ACC112 (cell line): Measurements from ENCODE around the gene NCDN.
A peak's percentile ranks its signal among the peaks of the same experiment; 100 is the strongest.

Experiments used
- H2AFZ ChIP-seq: fragments of 200-600 bp; sonication (generic); one replicate; pipeline ENCODE4 v1.6.0; 2017; ENCODE audit warnings: antibody characterized with exemption, low read length; ENCODE audit not compliant: unreplicated experiment
- H3K27ac ChIP-seq: fragments of 200-600 bp; sonication (generic); 2 replicates; pipeline ENCODE4 v1.5.1; 2014; ENCODE audit warnings: low read depth, mild to moderate bottlenecking, antibody characterized with exemption, low read length, moderate library complexity
- H3K27me3 ChIP-seq: fragments of 200-600 bp; sonication (generic); 2 replicates; pipeline ENCODE4 v1.6.1; 2014; ENCODE audit warnings: mild to moderate bottlenecking, antibody characterized with exemption, low read length, moderate library complexity, mixed read lengths; ENCODE audit not compliant: insufficient read depth
- H3K36me3 ChIP-seq: fragments of 200-600 bp; sonication (generic); 2 replicates; pipeline ENCODE4 v1.6.1; 2016; ENCODE audit warnings: mild to moderate bottlenecking, antibody characterized with exemption, low read length, moderate library complexity, mixed read lengths; ENCODE audit not compliant: insufficient read depth
- H3K4me1 ChIP-seq: fragments of 200-600 bp; sonication (generic); one replicate; pipeline ENCODE4 v1.6.1; 2016; ENCODE audit warnings: low read length, mixed read lengths; ENCODE audit not compliant: insufficient read depth, unreplicated experiment, control insufficient read depth
- H3K4me3 ChIP-seq: fragments of 200-600 bp; sonication (generic); 2 replicates; pipeline ENCODE4 v1.5.1; 2014; ENCODE audit warnings: mild to moderate bottlenecking, low read depth, low read length
- H3K79me2 ChIP-seq: fragments of 200-600 bp; sonication (generic); one replicate; pipeline ENCODE4 v1.6.0; 2016; ENCODE audit warnings: low read length; ENCODE audit not compliant: control insufficient read depth, unreplicated experiment, insufficient read depth

Gene NCDN

DNA sequence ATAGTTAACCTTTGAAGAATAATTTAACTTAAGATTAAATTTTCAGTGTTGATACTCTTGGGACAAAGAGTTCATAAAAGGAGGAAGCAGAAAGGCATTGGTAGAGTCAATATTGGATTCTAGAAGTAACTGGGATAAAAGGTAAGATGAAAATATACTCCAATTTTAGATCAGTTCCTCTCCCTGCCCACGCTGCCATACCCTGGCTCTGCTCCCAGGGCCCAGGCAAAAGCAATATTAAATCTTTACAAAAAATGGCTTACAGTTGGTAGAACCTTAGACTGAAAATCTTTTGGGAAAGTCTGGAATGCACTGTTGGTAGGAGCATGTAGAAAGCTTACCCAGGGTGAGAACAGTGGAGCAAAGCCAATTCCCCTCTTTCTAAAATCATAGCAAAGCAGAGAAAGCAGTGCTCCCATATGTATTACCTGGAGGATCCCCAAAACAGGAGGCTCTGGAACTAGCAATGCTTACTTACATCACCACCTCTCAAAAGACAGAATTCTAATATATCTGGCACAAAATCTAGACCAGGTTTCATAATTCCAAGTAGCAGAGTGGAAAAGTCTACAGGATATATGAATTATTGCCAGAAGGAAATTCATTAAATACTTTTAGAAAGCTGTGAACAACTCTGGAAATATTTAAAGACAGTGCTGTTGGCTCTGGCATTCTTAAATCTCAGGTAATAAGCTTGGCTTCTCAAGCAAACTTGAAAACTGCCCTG, 24.9 kb upstream of the NCDN start:
- Histone ChIP-seq H3K4me1 (peaks cover 1% of the 10 kb centered on the region), H3K4me3 (no peak overlapping the region), H3K27ac (no peak overlapping the region), H3K36me3 (peaks cover 35% of the 10 kb centered on the region), H2AFZ (no peak overlapping the region), H3K79me2 (peaks cover 9% of the 10 kb centered on the region), H3K27me3 (no peaks in the 10 kb centered on the region)

DNA sequence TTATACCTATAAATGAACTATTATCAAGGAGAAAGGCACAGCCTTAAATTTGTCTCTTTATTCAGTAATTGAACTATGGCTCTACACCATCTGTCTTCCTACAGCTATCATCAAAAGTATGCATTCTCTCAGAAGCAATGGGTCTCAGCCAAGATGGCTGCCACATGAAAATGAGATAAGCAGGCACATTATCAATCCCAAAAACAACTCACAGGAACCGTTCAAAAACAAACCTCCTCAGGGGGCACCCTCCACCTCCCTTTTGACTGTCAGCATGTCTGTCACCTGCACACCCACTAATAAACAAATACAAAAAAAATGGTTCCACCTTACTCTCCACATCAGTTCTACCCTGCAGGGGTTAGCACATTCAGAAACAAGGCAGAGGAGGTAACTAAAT, 24.0 kb upstream of the NCDN start:
- H3K36me3 ChIP-seq = peaks cover 35% of the 10 kb centered on the region
- H2AFZ ChIP-seq = no peak overlapping the region
- H3K4me1 ChIP-seq = peaks cover 9% of the 10 kb centered on the region
- H3K27ac ChIP-seq = no peak overlapping the region
- H3K79me2 ChIP-seq = peaks cover 9% of the 10 kb centered on the region
- no peaks in the 10 kb centered on the region for H3K27me3 ChIP-seq
- no peak overlapping the region for H3K4me3 ChIP-seq

DNA sequence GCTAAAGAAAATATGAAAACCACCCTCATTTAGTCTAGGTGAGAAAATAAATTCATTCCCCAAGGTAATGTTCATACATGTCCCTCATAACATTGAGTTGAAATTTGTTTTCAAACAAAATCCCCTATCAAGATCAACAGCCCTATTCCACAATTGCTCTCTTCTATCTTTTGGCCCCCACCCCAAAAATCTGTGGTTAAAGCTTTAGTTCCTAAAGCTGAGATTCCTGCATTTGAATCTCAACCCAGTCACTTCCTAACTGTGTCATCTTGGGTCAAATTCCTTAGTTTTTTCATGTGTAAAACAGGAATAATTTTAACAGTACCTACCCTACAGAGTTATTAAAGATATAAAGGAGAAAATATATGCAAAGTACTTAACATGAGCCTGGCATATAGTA, 22.4 kb upstream of the NCDN start:
- peaks cover 27% of the 10 kb centered on the region for H3K36me3 ChIP-seq
- H3K27ac ChIP-seq = no peak overlapping the region
- H2AFZ ChIP-seq = no peak overlapping the region
- peaks cover 25% of the 10 kb centered on the region for H3K4me1 ChIP-seq
- peaks cover 13% of the 10 kb centered on the region for H3K79me2 ChIP-seq
- no peak overlapping the region for H3K4me3 ChIP-seq
- no peaks in the 10 kb centered on the region for H3K27me3 ChIP-seq

DNA sequence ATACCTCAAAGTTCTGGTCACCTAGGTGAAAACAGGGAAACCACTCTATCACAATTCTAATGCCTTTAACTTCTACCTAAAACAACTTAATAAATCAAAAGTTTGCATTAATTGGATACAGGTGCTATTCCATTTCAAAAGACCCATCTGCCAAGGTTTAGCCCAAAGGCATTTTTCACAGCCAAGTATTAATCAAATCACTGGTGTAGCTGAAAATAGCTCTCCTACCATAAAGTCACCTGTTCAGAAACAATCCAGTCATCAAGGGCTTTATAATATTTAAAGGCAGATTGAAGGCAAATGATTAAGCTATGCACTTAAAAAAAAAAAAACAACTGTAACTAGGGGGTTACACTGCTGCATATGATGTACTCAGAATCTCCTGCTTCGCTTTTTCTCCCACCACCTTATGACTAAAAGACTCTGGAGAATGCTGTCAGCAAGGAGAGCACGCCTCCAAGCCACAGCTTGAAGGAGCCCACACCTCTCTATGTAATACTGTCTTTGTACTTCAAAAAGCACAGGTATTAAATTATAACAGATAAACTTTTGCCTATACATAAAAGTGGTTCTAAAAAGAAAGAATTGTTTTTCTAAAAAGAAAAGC, 20.9 kb upstream of the NCDN start:
- H3K79me2 ChIP-seq = peaks cover 15% of the 10 kb centered on the region
- no peak overlapping the region for H3K4me3 ChIP-seq
- H3K27ac ChIP-seq = no peak overlapping the region
- no peaks in the 10 kb centered on the region for H3K27me3 ChIP-seq
- peaks cover 31% of the 10 kb centered on the region for H3K4me1 ChIP-seq
- H3K36me3 ChIP-seq = peaks cover 15% of the 10 kb centered on the region; the same call in 1 of the 2 replicates
- H2AFZ ChIP-seq = no peak overlapping the region

DNA sequence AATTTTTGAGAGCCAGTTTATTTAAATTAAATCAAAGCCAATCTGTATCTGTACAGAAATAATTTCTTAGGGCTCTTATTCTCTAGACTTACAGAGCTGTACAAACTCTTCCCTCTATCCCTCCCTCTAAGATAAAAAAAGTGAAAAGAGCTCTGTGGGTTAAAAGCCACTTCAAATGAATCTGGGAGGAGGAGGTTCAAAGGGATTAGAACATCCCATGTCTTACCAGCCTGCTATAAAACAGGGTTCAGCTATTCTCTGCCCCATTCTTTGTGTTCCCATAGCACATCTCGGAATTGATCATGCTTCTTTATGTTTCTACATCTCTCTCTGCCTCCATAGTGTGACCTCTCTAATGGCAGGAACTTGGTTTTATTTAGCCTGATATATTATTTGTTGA, 19.8 kb upstream of the NCDN start:
- no peak overlapping the region for H3K27ac ChIP-seq
- no peak overlapping the region for H2AFZ ChIP-seq
- H3K4me3 ChIP-seq = no peak overlapping the region
- H3K79me2 ChIP-seq = peaks cover 24% of the 10 kb centered on the region
- no peaks in the 10 kb centered on the region for H3K27me3 ChIP-seq
- H3K36me3 ChIP-seq = peaks cover 8% of the 10 kb centered on the region
- peaks cover 31% of the 10 kb centered on the region for H3K4me1 ChIP-seq

DNA sequence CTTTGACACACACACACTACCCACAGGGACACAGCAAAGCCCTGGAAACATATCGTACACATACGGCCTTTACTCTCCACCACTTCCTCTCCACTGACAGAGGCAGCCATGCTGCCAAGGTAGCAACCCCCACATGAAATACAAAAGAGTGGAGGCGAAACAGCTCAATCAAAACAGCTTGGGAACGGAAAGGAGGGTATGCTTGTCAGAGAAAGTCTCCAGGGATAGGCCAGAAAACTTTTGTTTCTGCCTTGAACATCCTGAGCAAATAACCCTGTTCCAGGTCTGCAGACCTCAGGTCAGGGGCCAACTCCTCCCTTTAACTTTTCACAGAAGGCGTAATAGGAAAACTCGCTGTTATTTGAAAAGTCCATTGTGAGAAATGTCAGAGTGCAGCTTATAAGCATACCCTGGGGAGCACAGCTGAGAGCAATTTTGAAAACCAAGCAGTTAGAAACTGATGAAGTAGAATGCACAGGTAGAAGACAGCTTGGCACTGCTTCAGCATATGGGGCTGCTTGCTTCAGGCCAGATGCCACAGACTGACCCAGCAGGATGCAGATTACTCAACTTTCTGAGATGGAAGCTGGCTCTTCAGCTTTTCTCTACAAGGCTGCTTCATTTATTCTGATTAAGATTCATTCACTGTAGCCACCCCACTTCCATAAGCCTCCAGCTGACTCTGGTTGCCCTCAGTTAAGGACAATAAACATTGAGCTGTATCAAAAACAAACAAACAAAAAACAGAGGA, 18.4 kb upstream of the NCDN start:
- H3K79me2 ChIP-seq = peaks cover 29% of the 10 kb centered on the region
- peak overlapping the region; percentile 47 for H3K4me3 ChIP-seq
- no peaks in the 10 kb centered on the region for H3K27me3 ChIP-seq
- H3K27ac ChIP-seq = peak overlapping the region; percentile 73
- H2AFZ ChIP-seq = no peak overlapping the region
- H3K36me3 ChIP-seq = peaks cover 4% of the 10 kb centered on the region; the same call in 1 of the 2 replicates
- H3K4me1 ChIP-seq = peaks cover 31% of the 10 kb centered on the region

DNA sequence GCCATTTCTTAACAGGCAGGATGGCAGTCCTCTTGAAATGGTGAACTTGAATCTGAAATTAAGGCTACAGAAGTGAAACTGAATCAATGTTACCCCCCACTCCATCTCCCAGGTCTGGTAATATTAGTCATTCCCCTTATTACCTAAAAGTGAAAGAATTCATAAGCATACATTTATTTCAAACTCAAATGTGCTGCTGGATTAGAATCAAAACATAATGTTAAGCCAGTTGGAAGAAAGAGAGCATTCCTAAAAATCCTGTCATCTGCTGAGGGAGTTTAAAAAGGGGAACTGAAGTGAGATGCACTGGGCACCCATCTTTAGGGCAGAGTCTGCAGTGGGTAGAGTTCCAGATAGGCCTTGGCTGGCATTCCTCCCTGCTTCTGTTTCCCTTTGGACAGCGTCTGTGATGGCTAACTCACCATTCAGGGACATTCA, 17.8 kb upstream of the NCDN start:
- Histone ChIP-seq H3K36me3 (peaks cover 4% of the 10 kb centered on the region; the same call in 1 of the 2 replicates), H3K27ac (peak overlapping the region; percentile 73), H2AFZ (no peak overlapping the region), H3K27me3 (no peaks in the 10 kb centered on the region), H3K4me3 (peak overlapping the region; percentile 47), H3K4me1 (peaks cover 31% of the 10 kb centered on the region), H3K79me2 (peaks cover 34% of the 10 kb centered on the region)

DNA sequence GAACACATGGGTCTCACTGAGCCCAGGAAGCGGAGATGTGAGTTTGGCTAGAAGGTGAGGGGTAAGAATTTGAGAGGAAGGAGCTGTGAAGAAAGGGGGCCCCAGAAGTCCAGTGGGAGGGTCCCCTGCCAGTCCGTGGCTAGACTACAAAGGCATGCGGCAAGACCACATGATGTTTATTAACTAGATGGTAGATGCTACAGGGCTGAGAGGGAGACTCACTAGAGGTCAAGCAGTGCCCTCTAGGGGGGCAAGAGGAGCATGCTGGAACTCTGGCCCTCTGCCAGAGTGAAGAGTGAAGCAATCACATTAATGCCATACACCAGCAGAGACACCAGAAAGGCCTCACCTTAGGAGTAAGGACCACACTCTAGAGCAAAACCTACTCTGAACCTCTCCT, 12.6 kb upstream of the NCDN start:
- H3K79me2 ChIP-seq = peaks cover 32% of the 10 kb centered on the region
- H3K27ac ChIP-seq = no peak overlapping the region
- peaks cover 9% of the 10 kb centered on the region for H3K4me1 ChIP-seq
- H3K36me3 ChIP-seq = peaks cover 14% of the 10 kb centered on the region
- no peak overlapping the region for H3K4me3 ChIP-seq
- no peak overlapping the region for H2AFZ ChIP-seq
- no peaks in the 10 kb centered on the region for H3K27me3 ChIP-seq

DNA sequence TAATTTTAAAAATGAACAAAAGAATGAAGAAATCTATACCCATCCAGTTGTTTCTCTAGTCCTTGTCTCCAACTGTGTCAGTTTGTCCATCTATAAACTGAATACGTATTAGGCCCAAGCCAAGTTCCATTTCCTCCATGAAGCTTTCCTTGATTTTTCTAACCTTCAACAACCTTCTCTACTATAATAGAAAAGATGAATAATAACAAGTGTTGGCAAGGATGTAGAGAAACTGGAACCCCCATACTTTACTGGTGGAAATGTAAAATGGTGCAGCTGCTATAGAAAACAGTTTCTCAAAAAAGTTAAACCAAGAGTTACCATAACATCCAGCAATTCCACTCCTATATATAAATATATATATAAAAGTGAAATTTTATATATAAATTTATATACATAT, 11.0 kb upstream of the NCDN start:
- Histone ChIP-seq H3K36me3 (peaks cover 17% of the 10 kb centered on the region), H2AFZ (no peak overlapping the region), H3K4me1 (no peaks in the 10 kb centered on the region)

DNA sequence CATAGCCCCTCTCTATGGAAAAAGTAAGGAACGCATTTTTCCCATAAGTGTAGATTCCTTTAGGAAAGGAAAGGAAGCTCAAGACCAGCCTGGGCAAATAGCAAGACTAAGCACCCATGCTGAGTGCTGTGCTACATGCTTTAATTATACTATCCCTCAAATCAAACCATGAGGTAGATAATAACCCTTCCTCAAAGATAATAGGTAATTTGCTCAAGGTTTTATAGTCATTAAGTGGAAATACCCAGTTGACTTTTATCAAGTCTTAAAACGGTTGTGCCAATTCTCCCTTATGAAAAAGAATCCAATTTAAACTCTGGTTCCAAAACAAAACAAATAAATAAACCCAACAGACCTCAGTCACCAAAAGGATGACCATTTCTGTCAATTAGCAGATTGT, 3.7 kb upstream of the NCDN start:
- no peaks in the 10 kb centered on the region for H3K27me3 ChIP-seq
- no peak overlapping the region for H2AFZ ChIP-seq
- H3K79me2 ChIP-seq = peaks cover 34% of the 10 kb centered on the region
- peaks cover 30% of the 10 kb centered on the region for H3K4me1 ChIP-seq
- no peak overlapping the region for H3K4me3 ChIP-seq
- peaks cover 17% of the 10 kb centered on the region for H3K36me3 ChIP-seq
- H3K27ac ChIP-seq = no peak overlapping the region

More for the DNA sequence above, 11.0 kb upstream of the NCDN start:
- peaks cover 34% of the 10 kb centered on the region for H3K79me2 ChIP-seq
- no peaks in the 10 kb centered on the region for H3K27me3 ChIP-seq
- H3K4me3 ChIP-seq = no peak overlapping the region
- H3K27ac ChIP-seq = no peak overlapping the region
